Naive thymus-derived CD8-positive, alpha-beta T cell (primary cell): Measurements from ENCODE around the gene LYVE1. TPM values are rescaled to one million over a fixed set of nuclear protein-coding genes. Genes with fewer than 3 reads are reported as not detected.

Source experiments
- ATAC-seq, 2 donors: fragments of 150-1000 bp; cut with Tn5 transposase in 1 of 2; sonication (Bioruptor Pico), chemical (Tn5 transposase) in 1 of 2; 1 replicate in 1 of 2; 2 replicates in 1 of 2; pipeline ENCODE4 v1.10.0; 2021; ENCODE audit warnings: mild to moderate bottlenecking in 2 of 2, moderate library complexity in 2 of 2
- POLR2A ChIA-PET: fragments of 350-600 bp; sonication (Branson Sonifier 250); formaldehyde crosslinking; loops from one replicate; lab custom pipeline; 2021; ENCODE audit warnings: antibody characterized with exemption; lab: Charles Lee
- DNase-seq, 10 donors: peaks; one replicate each; pipeline versions ENCODE4 v3.0.0 to v3.0.0-alpha.2; 2020 to 2022
- H3K27ac Mint-ChIP-seq, 10 donors: one replicate each; pipeline ENCODE4 v1.8.0; 2020 to 2022; ENCODE audit warnings: mild to moderate bottlenecking in 10 of 10, mixed read lengths in 10 of 10, moderate library complexity in 4 of 10, inconsistent platforms in 1 of 10
- H3K27me3 Mint-ChIP-seq, 5 donors: one replicate each; pipeline ENCODE4 v1.8.0; 2021 to 2022; ENCODE audit warnings: mixed read lengths in 5 of 5
- H3K36me3 Mint-ChIP-seq, 3 donors: one replicate each; pipeline ENCODE4 v1.8.0; 2020 to 2022; ENCODE audit warnings: mixed read lengths in 3 of 3, mild to moderate bottlenecking in 2 of 3, inconsistent platforms in 1 of 3
- H3K4me1 Mint-ChIP-seq, 4 donors: one replicate each; pipeline ENCODE4 v1.8.0; 2021 to 2022; ENCODE audit warnings: mixed read lengths in 4 of 4
- H3K4me3 Mint-ChIP-seq, 10 donors: one replicate each; pipeline ENCODE4 v1.8.0; 2020 to 2022; ENCODE audit warnings: mild to moderate bottlenecking in 10 of 10, mixed read lengths in 10 of 10, moderate library complexity in 6 of 10, inconsistent platforms in 1 of 10
- H3K9me3 Mint-ChIP-seq, 9 donors: one replicate each; pipeline ENCODE4 v1.8.0; 2020 to 2022; ENCODE audit warnings: mixed read lengths in 9 of 9, mild to moderate bottlenecking in 3 of 9, inconsistent platforms in 1 of 9, moderate library complexity in 1 of 9
- polyA plus RNA-seq, 3 donors: library from polyadenylated mRNA; unstranded; fragments of 300-500 nt; fragmentation: Illumina TruSeq; gene quantifications; one replicate each; pipeline ENCODE4 v1.2.3, GENCODE V29; 2021
- total RNA-seq, 8 experiments: library from RNA in 2 of 8; stranded (reverse) in 2 of 8; gene quantifications; one replicate each; pipeline ENCODE4 v1.2.3 and lab custom pipeline; 2021 to 2026

LYVE1 gene
- total and polyA plus RNA-seq, 5 experiments from 2014 or later: not detected

- no peaks in the 10 kb centered on the region for H3K36me3 Mint-ChIP-seq
- ATAC-seq: no peak
- peaks cover 0 to 4% (median under 1%) of the 10 kb centered on the region in 4 donors for H3K4me1 Mint-ChIP-seq
- POLR2A ChIA-PET: no interaction called here
- DNase-seq: no peak
- H3K4me3 Mint-ChIP-seq: no peak overlapping the region
- peaks cover 0 to 8% (median 3%) of the 10 kb centered on the region in 5 donors for H3K27me3 Mint-ChIP-seq
- H3K27ac Mint-ChIP-seq: no peak overlapping the region
- H3K9me3 Mint-ChIP-seq: no peaks in the 10 kb centered on the region
These were observed 20.4 kb upstream of the LYVE1 start for GRCh38 chr11:10588904-10589303.

GRCh38 chr11:10587995-10588394 is 19.5 kb upstream of the LYVE1 start:
- POLR2A ChIA-PET: no interaction called here
- no peak for ATAC-seq
- H3K4me3 Mint-ChIP-seq: no peak overlapping the region
- no peaks in the 10 kb centered on the region for H3K36me3 Mint-ChIP-seq
- DNase-seq: no peak
- H3K27me3 Mint-ChIP-seq: peaks cover 4 to 13% (median 5%) of the 10 kb centered on the region in 5 donors
- H3K4me1 Mint-ChIP-seq: peaks cover 0 to 10% (median 3%) of the 10 kb centered on the region in 4 donors
- H3K9me3 Mint-ChIP-seq: no peaks in the 10 kb centered on the region
- H3K27ac Mint-ChIP-seq: no peak overlapping the region

DNA sequence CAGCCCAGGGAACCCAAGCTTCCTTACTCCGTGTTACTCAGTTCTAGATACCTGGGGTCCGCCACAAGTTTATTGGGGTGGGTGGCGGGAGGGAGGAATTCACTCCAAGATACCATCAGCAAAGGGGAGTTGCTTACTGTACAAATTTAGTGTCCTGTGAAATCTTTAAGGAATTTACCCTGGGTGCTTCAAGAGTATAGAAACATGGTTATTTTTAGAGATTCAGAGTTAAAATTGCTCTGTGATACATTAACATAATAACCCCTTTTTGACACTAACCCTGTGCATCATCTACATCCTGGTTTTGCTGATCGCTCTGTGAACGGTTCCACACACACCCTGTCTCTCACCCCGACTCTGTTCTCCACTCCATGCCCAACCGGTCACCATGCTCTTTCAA is 18.9 kb upstream of the LYVE1 start:
- H3K4me3 Mint-ChIP-seq: no peak overlapping the region
- no peak for ATAC-seq
- no peaks in the 10 kb centered on the region for H3K9me3 Mint-ChIP-seq
- POLR2A ChIA-PET: no interaction called here
- DNase-seq: no peak
- H3K27me3 Mint-ChIP-seq: peaks cover 5 to 19% (median 6%) of the 10 kb centered on the region in 5 donors
- no peak overlapping the region for H3K27ac Mint-ChIP-seq
- H3K4me1 Mint-ChIP-seq: peaks cover 0 to 13% (median 3%) of the 10 kb centered on the region in 4 donors
- no peaks in the 10 kb centered on the region for H3K36me3 Mint-ChIP-seq

GRCh38 chr11:10584071-10584501 is 15.6 kb upstream of the LYVE1 start:
- POLR2A ChIA-PET: no interaction called here

GRCh38 chr11:10581481-10582019 is 13.1 kb upstream of the LYVE1 start:
- H3K4me3 Mint-ChIP-seq: no peak overlapping the region
- no peaks in the 10 kb centered on the region for H3K36me3 Mint-ChIP-seq
- H3K4me1 Mint-ChIP-seq: peaks cover 0 to 48% (median 2%) of the 10 kb centered on the region in 4 donors
- DNase-seq (no peak), ATAC-seq (no peak)
- H3K9me3 Mint-ChIP-seq: no peaks in the 10 kb centered on the region
- POLR2A ChIA-PET: interaction anchor here (1.1 kb wide), 1 partner anchor 40 kb away, joined by 3 read pairs; the partner anchor contains the start of gene RNF141
- peak overlapping the region in 2 of 10 donors; percentile 7 to 17 for H3K27ac Mint-ChIP-seq
- peaks cover 2 to 18% (median 8%) of the 10 kb centered on the region in 5 donors for H3K27me3 Mint-ChIP-seq

More at GRCh38 chr11:10584071-10584501, 15.6 kb upstream of the LYVE1 start:
- no peaks in the 10 kb centered on the region for H3K36me3 Mint-ChIP-seq
- no peak overlapping the region for H3K27ac Mint-ChIP-seq
- no peak overlapping the region for H3K4me3 Mint-ChIP-seq
- no peak for DNase-seq
- H3K4me1 Mint-ChIP-seq: peaks cover 0 to 42% (median 3%) of the 10 kb centered on the region in 4 donors
- ATAC-seq: no peak
- H3K9me3 Mint-ChIP-seq: no peaks in the 10 kb centered on the region
- H3K27me3 Mint-ChIP-seq: peaks cover 2 to 18% (median 8%) of the 10 kb centered on the region in 5 donors

DNA sequence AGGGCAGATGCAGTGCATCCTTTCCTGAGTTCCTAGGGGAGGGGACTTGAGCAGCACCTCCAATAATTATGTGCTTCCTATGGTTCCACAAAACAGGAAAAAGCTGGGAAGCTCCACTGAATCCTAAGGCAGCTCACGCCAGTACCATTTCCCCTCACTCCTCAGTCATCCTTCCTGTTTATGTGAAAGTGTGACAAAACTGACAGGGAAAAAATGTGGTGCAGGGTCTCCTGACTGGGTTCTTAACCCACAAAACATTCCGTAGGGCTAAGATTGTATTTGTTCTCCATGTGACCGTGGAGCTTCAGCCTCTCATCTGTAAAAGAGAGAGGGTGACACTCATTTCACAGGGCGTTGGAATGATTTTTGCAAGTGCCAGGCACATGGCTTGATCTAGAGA is 12.2 kb upstream of the LYVE1 start:
- no peaks in the 10 kb centered on the region for H3K36me3 Mint-ChIP-seq
- no peak for ATAC-seq
- peaks cover 2 to 18% (median 8%) of the 10 kb centered on the region in 5 donors for H3K27me3 Mint-ChIP-seq
- POLR2A ChIA-PET: no interaction called here
- peaks cover 0 to 48% (median under 1%) of the 10 kb centered on the region in 4 donors for H3K4me1 Mint-ChIP-seq
- no peak overlapping the region for H3K27ac Mint-ChIP-seq
- no peak overlapping the region for H3K4me3 Mint-ChIP-seq
- no peaks in the 10 kb centered on the region for H3K9me3 Mint-ChIP-seq
- no peak for DNase-seq

DNA sequence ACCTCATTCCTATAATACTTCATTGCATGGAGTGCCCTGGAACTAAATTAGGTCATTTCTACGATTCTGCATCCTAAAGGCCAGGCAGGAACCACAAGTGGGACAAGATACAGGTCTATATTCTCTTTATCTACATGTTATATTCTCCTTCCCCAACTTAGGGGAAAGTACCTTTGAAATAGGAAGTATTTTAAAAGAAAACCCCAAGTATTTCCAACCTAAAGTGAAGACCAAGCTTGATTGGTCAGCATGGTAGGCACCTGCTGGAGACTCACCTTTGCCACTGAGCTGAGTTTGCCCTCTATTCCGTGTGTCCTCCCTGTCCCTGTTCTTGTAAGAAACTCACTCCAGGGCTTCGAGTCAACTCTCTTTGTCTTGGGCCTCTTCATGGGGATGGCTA is 11.2 kb upstream of the LYVE1 start:
- H3K27me3 Mint-ChIP-seq: peaks cover 2 to 18% (median 8%) of the 10 kb centered on the region in 5 donors
- no peaks in the 10 kb centered on the region for H3K9me3 Mint-ChIP-seq
- peaks cover 0 to 48% (median under 1%) of the 10 kb centered on the region in 4 donors for H3K4me1 Mint-ChIP-seq
- no peak overlapping the region for H3K4me3 Mint-ChIP-seq
- H3K27ac Mint-ChIP-seq: no peak overlapping the region
- DNase-seq (no peak), ATAC-seq (no peak)
- POLR2A ChIA-PET: no interaction called here
- H3K36me3 Mint-ChIP-seq: no peaks in the 10 kb centered on the region

DNA sequence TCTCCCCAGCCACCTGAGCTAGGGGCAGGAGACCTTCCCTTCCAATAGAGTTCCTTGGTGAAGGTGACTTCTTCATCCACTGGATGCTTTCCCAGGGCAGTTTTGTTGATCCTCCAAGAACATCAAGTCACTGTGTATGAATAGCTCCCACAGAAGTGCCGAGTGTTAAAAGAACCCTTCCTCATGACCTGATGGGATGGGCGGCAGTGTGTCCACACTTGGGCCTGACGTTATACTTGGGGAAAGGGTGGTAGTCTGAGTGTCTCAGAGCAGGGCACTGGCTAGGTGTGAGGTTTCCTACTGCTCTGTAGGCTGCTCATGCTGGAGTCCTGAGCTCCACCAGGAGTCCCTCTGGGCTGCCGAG is 7.6 kb upstream of the LYVE1 start:
- H3K4me1 Mint-ChIP-seq: peaks cover 0 to 29% (median under 1%) of the 10 kb centered on the region in 4 donors
- no peak overlapping the region for H3K27ac Mint-ChIP-seq
- no peaks in the 10 kb centered on the region for H3K36me3 Mint-ChIP-seq
- no peaks in the 10 kb centered on the region for H3K9me3 Mint-ChIP-seq
- DNase-seq: no peak
- H3K27me3 Mint-ChIP-seq: peaks cover 0 to 11% (median 2%) of the 10 kb centered on the region in 5 donors
- ATAC-seq: no peak
- POLR2A ChIA-PET: no interaction called here
- H3K4me3 Mint-ChIP-seq: no peak overlapping the region

- Mint-ChIP-seq H3K9me3 (no peaks in the 10 kb centered on the region), H3K27ac (no peak overlapping the region), H3K27me3 (peaks cover 0 to 11% (median 2%) of the 10 kb centered on the region in 5 donors), H3K4me3 (no peak overlapping the region), H3K4me1 (peaks cover 0 to 25% (median under 1%) of the 10 kb centered on the region in 4 donors), H3K36me3 (no peaks in the 10 kb centered on the region)
- ATAC-seq (no peak), DNase-seq (no peak)
- POLR2A ChIA-PET: interaction anchor here (0.7 kb wide), 1 partner anchor 57 kb away, joined by 3 read pairs; no protein-coding TSS in a partner anchor
These were observed 7.0 kb upstream of the LYVE1 start for GRCh38 chr11:10575346-10576034.

- DNase-seq (no peak), ATAC-seq (no peak)
- Mint-ChIP-seq H3K4me3 (no peak overlapping the region), H3K4me1 (peaks cover 0 to 12% (median under 1%) of the 10 kb centered on the region in 4 donors), H3K27ac (no peak overlapping the region), H3K36me3 (no peaks in the 10 kb centered on the region), H3K27me3 (peaks cover 0 to 11% (median 2%) of the 10 kb centered on the region in 5 donors), H3K9me3 (no peaks in the 10 kb centered on the region)
- POLR2A ChIA-PET: no interaction called here
These were observed 5.1 kb upstream of the LYVE1 start for GRCh38 chr11:10573556-10573955.

GRCh38 chr11:10573028-10573427 is 4.6 kb upstream of the LYVE1 start:
- ATAC-seq: no peak
- peaks cover 0 to 11% (median 2%) of the 10 kb centered on the region in 5 donors for H3K27me3 Mint-ChIP-seq
- peaks cover 0 to 9% (median under 1%) of the 10 kb centered on the region in 4 donors for H3K4me1 Mint-ChIP-seq
- no peak overlapping the region for H3K27ac Mint-ChIP-seq
- H3K9me3 Mint-ChIP-seq: no peaks in the 10 kb centered on the region
- H3K36me3 Mint-ChIP-seq: no peaks in the 10 kb centered on the region
- DNase-seq: no peak
- POLR2A ChIA-PET: no interaction called here
- H3K4me3 Mint-ChIP-seq: no peak overlapping the region

GRCh38 chr11:10572533-10572932 is 4.1 kb upstream of the LYVE1 start:
- no peaks in the 10 kb centered on the region for H3K9me3 Mint-ChIP-seq
- no peak overlapping the region for H3K27ac Mint-ChIP-seq
- H3K36me3 Mint-ChIP-seq: no peaks in the 10 kb centered on the region
- no peak for DNase-seq
- peaks cover 0 to 11% (median 2%) of the 10 kb centered on the region in 5 donors for H3K27me3 Mint-ChIP-seq
- POLR2A ChIA-PET: no interaction called here
- no peak for ATAC-seq
- no peak overlapping the region for H3K4me3 Mint-ChIP-seq
- peaks cover 0 to 9% (median under 1%) of the 10 kb centered on the region in 4 donors for H3K4me1 Mint-ChIP-seq

DNA sequence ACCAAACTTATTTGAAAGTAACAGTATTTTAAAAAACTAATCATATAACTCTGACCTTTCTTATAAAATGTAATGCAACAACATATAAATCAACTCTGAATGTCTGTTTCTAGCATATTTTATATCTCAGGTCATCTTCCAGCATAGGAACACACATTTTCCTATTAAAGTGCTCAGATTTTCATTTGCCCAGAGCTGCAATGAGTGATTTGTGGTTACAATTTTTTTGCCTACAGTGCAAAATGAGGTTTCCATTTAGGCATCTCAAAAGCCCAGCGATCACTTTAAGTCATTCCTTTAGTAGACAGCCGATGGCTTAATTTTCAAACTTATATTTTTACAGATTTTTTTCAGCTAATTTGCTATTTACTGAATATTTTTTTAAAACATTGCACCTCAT is 1.0 kb downstream of the LYVE1 start:
- DNase-seq: no peak
- Mint-ChIP-seq H3K36me3 (no peaks in the 10 kb centered on the region), H3K4me1 (peaks cover 0 to 8% (median under 1%) of the 10 kb centered on the region in 4 donors), H3K9me3 (no peaks in the 10 kb centered on the region), H3K27ac (no peak overlapping the region), H3K4me3 (no peak overlapping the region), H3K27me3 (peaks cover 0 to 11% (median 0%) of the 10 kb centered on the region in 5 donors)
- ATAC-seq: no peak
- POLR2A ChIA-PET: no interaction called here
